Measurements from ENCODE around the gene RAI1.
A peak's percentile ranks its signal among the peaks of the same experiment; 100 is the strongest.

The RAI1 gene

DNA sequence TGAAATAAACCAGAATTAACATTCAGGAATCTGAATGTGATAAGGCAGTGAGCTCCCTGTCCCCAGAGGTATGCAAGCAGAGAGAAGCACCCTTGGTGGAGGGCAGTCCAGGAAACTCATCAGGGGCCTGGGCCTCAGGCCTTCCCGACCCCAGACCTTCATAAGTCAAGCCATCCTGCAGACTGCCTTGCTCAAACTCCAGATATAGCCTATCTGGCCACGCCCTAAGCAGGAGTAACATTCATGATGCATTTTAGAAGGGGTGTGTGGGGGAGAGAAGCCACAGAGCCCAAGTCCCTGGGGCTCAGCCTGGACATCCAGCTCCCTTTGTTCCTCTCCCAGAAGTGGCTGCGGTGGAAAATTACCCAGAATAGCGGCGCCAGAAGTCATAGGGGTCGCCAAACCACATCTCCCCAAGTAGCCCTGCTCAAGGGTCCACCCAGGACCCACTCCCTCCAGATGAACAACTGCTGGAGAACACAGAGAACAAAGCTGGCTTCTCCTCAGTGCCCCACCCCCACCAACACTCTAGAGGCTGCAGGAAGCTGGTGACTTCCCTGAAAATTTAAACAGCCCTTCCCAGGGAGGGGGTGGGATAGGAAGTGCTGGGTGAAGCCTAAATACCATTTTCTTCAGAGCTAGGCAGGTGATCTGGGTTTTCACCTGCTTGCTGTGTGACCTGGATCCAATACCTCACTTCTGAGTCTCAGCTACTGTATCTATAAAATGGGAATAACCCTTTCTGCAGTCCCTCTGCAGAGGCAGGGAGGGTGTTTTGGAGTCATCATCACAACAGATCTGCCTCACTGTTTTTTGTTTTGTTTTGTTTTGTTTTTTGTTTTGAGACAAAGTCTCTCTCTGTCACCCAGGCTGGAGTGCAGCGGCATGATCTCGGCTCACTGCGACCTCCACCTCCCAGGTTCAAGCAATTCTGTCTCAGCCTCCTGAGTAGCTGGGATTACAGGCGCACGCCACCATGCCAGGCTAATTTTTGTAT is 157.0 kb downstream of the RAI1 start:
- DNase-seq (ENCODE audit: insufficient read length, low spot score) (no peak), FAIRE-seq (no peak)
- TF ChIP-seq POLR2A (IDR thresholded peaks at IDR 0.05; ENCODE audit: low read depth, low read length), result no peak

DNA sequence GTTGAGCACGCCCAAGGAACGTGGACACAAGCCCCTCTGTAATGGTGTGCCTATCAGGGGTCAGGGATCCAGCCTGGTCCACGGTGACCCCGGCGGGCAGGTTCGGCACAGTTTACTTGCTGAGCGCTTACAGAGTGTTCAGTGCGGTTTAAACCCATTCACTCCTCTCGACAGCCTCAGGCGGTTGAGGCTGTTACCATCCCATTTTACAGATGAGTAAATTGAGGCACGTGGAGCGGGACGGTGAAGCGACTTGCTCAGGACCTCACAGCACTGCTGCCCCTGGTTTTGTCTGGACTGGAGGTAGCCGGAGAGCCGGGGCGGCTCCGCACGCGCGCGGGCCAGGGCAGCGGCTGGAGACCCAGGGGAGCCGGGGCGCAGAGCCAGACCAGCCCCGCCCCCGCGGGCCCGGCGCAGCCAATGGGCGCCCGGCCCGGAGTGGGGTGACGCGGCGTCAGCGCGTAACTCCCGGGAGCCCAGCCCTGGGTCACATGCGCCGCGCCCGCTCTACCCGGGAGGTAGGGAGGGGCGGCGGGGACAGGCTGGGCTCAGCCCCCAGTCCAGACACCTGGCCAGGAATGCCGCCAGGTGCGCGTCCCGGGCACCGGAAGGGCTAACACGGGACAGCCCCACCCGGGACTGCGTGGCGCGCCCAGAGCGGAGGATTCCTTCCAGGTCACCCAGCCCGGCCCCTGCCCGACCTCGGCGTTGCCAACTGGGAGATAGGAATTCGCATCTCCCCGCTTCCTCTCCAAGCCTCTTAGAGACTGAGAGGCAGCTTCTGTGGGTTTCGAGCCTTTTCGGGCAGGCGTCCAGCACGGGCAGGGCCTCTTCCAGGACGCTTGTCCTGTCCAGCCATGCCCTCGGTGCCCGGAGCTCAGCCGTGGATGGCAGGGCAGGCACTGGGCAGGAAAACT is 158.8 kb downstream of the RAI1 start:
- DNase-seq (ENCODE audit: insufficient read length, low spot score) (peak; percentile 98), FAIRE-seq (no peak)
- peak; percentile 76 for TF ChIP-seq POLR2A (IDR thresholded peaks at IDR 0.05; ENCODE audit: low read depth, low read length)

DNA sequence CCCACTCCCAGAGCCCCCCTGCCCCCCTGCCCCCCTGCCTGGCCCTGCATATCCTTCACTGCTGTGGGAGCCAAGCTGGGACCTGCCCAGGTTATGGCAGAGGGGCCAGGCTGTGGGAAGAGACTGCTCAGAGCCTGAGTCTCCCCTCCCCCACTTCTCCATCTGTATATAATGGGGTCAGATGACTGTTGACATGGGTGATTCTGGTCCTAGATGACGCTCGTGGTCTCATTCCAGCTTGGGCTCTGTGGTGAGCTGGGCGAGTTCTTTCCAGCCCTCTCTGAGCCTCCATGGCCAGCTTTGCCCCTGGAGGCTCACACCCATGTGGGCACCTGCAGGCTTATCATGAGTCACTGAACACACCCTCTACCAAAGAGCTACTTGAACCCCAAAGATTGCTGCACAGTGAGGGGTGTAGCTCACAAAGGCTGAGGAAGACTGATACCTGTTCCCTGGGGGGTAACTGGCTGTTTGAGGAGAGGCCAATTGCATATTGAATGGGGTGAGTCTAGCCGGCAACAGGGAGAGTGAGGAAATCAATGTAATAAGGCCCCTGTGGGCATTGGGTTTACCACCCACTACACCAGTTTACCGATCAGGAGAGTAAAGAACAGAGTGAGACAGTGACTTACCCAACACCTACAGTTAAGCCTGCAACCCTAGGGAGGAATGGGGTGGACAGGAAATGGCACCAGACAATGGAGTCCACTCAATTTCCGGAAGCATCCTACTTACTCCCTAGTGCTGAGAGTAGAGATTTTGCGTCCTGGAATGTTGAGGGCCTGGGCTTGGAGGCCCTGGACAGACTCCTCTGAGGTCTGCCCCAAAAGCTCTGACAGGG is 159.7 kb downstream of the RAI1 start:
- DNase-seq (ENCODE audit: insufficient read length, low spot score), result no peak
- no peak for FAIRE-seq
- no peak for TF ChIP-seq POLR2A (IDR thresholded peaks at IDR 0.05; ENCODE audit: low read depth, low read length)

DNA sequence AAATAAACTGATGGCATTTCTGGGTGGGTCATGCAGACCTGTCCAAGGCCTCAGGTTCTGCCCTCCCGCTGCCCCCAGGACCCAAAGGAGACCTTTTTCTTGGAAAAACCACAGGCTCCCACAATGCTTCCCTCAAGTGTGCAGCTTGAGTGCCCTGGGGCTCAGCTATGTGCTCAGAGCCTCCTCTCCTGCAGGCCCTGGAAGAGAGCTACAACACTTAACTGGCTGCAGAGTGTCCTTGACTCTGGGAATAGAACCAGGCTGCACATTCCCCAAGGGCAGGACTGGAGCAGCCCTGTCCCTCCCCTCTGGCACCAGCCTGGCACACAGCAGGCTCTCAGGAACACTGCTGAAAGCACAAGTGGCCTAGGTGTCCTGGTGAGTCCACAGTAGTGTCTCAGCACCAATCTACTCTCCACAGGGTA is 160.4 kb downstream of the RAI1 start:
- FAIRE-seq (no peak), DNase-seq (ENCODE audit: insufficient read length, low spot score) (no peak)
- no peak for TF ChIP-seq POLR2A (IDR thresholded peaks at IDR 0.05; ENCODE audit: low read depth, low read length)

DNA sequence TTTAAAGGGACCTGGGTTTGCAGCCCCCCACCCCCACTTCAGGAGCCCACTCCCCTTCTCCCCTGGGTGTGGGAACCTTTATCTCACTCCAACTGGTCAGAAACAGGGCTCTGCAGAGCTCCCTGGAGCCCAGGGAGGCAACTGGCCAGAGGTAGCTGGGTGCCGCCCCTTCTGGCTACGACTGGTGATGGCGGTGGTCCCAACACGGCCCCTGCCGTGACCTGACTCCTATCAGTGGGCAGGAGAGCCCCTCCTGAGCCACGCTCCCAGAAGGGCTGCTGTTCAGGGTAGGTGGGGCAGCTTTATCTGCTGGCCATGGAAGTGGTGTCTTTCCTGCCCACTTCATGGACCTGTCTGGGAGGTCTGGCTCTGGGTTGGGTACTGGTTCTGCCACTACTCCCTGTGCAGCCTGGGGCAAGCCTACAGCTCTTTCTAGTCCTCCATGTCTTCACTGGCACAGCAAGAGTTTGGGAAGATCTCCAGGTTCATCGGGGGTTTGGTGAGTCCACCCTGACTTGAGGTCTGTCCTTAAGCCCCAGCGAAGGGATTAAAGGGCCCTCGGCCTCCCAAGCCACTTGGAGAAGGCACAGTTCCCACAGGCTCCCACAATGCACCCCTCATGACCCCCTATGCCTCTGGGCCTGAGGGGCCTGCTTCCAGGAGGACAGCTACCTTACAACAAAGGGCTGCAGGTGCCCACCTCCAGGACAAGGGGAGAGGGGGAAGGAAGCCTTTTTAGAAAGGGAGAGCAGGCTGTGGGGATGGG is 161.0 kb downstream of the RAI1 start:
- no peak for DNase-seq (ENCODE audit: insufficient read length, low spot score)
- no peak for FAIRE-seq

DNA sequence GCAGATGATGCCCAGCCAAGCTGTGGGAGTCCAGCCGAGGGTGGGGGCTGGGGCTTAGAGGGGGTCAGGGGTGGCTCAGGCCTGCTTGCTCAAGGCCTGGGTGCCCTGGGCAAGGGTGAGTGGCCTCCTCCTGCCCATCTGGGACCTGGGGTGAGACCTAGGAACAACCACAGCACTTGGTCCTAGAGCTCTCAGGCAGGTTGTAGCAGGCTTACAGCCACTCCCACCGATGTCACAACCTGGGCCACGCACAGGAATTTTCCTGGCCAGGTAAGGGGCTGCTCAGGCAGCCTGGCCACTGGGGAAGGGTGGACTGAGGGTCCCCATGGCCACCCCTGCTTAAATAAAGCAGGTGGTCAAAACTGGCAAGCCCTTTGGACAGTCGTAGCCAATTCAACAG is 161.8 kb downstream of the RAI1 start:
- FAIRE-seq (no peak), DNase-seq (ENCODE audit: insufficient read length, low spot score) (no peak)
- TF ChIP-seq POLR2A (IDR thresholded peaks at IDR 0.05; ENCODE audit: low read depth, low read length), result no peak

More for the DNA sequence above, 161.0 kb downstream of the RAI1 start:
- no peak for TF ChIP-seq POLR2A (IDR thresholded peaks at IDR 0.05; ENCODE audit: low read depth, low read length)

DNA sequence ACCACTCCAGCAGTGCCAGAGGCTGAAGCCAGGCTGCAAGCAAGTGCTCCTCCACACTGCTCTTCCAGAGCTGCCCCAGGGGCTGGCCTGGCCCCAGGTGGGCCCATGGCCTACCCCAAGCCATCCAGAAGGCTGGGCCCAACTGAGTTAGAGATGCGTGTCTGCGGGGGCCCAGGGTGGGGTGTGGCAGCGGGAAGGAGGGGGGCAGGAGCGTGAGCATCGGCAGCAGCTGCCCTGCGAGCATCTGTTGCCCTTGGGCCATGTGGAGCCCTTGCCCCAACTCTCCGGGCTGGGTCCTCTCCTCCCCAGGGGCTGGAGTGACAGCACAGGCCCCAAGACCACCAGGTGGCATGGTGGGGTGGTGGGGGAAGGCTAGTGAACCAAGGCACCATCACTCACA is 162.8 kb downstream of the RAI1 start:
- TF ChIP-seq POLR2A (IDR thresholded peaks at IDR 0.05; ENCODE audit: low read depth, low read length), result no peak
- no peak for FAIRE-seq
- no peak for DNase-seq (ENCODE audit: insufficient read length, low spot score)

DNA sequence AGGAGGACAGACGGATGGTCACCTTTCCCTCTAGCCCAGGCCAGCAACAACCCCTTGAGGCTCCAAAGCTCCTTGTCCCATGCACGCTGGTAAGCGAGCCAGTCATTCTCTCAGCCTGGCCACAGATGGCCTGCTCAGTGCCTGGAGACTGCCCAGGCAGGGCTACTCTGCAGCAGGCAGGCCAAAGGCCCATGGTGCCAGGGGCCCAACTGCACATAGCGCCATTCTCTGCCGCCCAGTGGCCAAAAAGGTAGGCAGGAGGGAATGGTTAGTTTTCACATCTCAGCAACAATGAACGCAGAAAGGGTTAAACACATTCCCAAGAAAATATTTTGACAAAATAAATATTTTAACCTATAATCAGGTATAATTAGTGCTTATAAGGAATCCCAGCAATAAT is 163.2 kb downstream of the RAI1 start:
- TF ChIP-seq POLR2A (IDR thresholded peaks at IDR 0.05; ENCODE audit: low read depth, low read length), result no peak
- no peak for DNase-seq (ENCODE audit: insufficient read length, low spot score)
- no peak for FAIRE-seq

DNA sequence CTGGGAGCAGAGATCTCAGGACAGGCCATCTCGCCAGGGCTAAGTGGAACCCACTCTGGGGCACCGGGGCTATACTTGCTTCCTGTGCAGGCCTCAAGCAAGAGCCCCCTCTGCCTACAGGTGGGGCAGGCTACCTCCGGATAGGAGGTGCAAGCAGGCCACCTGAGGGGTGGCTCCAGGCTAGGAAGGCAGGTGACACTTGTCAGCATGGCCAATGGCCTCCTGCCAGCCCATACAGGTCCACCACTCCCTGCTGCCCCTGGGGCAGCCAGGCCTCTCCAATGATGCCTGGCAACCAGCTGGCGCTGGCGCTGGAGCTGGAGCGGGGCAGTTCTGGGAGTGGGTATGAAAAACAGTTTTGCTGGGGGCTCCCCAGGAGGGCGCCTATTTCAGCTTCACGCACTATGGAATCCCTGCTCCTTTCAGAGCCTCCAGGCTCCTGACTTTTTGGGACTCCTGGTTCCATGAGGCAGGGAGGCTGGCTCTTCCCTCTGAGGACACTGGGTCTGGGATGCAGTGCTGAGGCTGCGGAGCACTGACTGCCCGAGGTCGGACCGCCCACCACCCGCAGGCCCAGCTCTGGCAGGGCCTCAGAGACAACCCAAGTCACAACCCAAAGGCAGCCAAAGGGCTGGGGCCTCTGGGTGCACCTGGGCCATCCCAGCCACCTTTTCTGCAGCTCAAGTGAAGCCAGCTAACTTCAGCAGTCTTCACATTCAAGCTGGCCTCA is 164.0 kb downstream of the RAI1 start:
- no peak for FAIRE-seq
- TF ChIP-seq POLR2A (IDR thresholded peaks at IDR 0.05; ENCODE audit: low read depth, low read length), result no peak
- no peak for DNase-seq (ENCODE audit: insufficient read length, low spot score)

DNA sequence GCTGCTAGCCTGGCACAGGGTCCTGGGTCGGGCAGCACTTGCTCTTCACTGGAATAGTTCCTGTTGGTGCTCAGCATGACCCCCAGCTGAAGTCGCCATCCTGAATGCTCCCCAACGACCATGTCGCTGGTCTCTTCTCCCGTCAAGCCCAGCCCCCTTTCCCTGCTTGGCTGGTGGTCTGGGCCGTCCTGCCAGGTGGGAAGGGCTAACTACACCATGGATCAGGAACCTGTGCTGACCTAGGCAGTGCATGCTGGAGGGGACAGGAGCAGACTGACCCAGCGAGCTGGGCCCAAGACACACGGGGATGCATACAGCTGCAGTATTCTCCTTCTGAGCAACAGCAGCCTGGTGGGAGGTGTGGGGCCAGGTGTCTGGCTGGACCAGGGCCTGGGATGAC is 164.7 kb downstream of the RAI1 start:
- no peak for FAIRE-seq
- TF ChIP-seq POLR2A (IDR thresholded peaks at IDR 0.05; ENCODE audit: low read depth, low read length), result no peak

DNA sequence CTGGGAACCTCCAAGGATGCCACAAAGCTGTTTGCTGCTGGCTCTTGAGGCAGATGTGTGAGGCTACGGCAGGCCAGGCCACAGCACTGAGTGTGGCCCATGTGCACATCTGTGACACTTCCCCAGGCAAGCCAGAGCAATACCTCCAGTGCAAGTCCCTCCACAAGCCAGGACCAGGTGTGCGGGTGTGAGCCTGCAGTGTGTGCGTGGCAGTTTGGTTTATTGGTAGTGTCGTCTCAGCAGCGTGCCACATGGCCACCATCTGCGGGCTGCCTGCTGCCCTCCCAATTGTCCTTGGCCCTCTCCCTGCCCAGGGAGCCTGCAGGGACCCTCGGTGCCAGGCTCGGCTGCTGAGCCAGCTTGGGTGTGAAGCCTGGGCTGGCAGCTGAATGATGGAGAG is 165.4 kb downstream of the RAI1 start:
- TF ChIP-seq POLR2A (IDR thresholded peaks at IDR 0.05; ENCODE audit: low read depth, low read length), result no peak
- no peak for DNase-seq (ENCODE audit: insufficient read length, low spot score)
- no peak for FAIRE-seq

More for the DNA sequence above, 164.7 kb downstream of the RAI1 start:
- DNase-seq (ENCODE audit: insufficient read length, low spot score), result no peak

DNA sequence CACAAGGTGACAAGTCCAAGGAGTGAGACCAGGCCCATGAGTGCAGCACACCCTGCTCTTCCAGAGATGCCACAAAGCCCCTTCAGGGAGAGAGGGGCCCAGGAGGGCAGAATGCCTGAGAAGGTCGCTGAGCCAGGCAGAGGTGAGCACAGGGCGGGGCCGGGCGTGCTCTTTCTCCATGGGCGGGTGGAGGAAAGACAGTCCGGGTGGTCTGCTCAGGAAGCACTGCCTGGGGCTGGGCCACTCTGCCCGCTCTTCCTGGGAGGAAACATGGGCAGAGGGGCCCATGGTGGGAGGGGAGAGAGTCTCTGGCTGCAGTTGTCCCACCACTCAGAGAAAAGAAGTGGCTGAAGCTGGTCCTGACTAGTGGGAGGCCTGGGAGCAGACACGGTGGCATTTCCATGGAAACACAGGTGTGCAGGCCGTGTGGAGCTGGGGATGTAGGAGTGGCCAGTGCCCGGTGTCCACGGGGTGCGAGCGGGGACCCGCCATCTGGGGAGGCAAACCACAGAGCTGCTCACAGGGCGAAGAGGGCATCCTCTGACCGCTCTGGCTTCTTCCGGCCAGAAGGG is 165.9 kb downstream of the RAI1 start:
- DNase-seq (ENCODE audit: insufficient read length, low spot score), result no peak
- no peak for TF ChIP-seq POLR2A (IDR thresholded peaks at IDR 0.05; ENCODE audit: low read depth, low read length)
- no peak for FAIRE-seq
